GM21723 (cell line): ENCODE measurements around the gene GBP5.
"Not testable (repeated sequence)": the region's sequence is repeated elsewhere in the genome, so short reads cannot be mapped to it uniquely, and the experiment has no call there.

Source experiments
- ATAC-seq: cut with Tn5 transposase; IDR thresholded peaks from one replicate; pipeline ENCODE4 v1.9.1; 2021; ENCODE audit warnings: mild to moderate bottlenecking, moderate library complexity; ENCODE audit not compliant: unreplicated experiment

GBP5 gene

DNA sequence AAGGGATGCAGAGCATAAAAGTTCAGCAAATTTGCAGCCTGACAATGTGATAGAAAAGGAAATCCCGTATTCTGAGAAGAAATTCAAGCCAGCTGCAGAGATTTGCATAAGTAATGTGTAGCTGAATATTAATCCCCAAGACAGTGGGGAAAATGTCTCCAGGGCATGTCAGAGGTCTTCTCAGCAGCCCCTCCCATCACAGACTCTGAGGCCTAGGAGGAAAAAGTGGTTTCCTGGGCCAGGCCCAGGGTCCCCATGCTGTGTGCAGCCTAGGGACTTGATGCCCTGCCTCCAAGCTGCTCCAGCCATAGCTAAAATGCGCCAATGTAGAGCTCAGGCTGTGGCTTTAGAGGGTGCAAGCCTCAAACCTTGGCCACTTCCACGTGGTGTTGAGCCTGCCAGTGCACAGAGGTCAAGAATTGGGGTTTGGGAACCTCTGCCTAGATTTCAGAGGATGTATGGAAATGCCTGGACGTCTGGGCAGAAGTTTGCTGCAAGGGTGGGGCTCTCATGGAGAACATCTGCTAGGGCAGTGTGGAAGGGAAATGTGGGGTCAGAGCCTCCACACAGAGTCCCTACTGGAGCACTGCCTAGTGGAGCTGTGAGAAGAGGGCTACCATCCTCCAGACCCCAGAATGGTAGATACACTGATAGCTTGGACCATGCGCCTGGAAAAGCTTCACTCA lies 11.6 kb upstream of the GBP5 start:
- not testable (repeated sequence) for ATAC-seq

DNA sequence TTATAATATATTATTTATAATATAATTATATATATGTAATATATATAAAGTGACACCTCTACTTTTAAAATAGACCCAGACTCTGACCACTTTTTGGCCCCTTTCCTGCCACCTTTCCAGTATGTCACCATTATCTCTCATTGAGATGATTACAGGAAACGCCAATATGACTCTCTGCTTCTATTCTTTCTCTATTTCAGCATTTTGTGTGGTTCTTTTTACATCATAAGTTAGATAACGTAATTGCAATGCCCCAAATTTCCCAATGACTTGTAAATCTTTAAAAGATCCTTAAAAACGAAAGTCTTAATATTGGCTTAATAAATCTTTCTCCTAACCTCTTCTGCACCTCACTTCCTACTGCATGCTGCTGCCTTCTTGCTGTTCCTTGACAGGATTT lies 8.1 kb upstream of the GBP5 start:
- ATAC-seq: no peak

DNA sequence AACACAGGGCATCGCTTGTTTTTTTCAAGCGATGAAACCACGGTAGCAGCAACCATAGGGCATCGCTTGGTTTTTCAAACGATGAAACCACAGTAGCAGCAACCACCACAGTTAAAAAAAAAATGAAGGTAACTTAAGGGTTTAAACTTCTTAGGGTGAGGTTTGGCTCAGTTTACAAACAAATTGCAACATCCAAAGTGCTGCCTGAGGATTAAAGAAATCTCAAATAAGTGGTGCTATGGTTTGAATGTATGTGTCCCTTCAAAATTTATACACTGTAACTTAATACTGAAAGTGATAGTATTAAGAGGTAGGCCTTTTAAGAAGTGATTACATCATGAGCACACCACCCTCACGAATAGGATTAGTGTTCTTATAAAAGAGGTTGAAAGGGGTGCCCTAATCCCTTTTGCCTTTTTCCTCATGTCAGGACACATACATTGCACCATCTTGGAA lies 6.4 kb upstream of the GBP5 start:
- ATAC-seq: no peak

DNA sequence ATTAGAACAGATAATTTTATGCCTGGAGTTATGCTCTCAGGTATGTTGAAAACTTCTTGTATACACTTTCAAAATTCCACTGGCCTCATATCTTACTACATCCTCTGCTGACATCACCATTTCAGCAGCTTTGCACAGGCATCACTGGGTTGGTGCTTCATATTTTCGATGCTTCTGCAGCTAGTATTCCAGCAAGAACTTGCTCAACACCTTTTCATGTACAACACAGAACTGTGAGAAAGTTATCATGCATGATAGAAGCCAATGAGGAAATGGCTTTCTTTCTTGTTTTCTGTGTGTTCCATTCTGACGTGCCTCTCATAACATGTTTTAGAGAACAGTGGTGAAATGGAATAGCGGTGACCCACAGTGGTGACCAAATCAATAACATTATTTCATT lies 5.1 kb upstream of the GBP5 start:
- ATAC-seq: no peak

DNA sequence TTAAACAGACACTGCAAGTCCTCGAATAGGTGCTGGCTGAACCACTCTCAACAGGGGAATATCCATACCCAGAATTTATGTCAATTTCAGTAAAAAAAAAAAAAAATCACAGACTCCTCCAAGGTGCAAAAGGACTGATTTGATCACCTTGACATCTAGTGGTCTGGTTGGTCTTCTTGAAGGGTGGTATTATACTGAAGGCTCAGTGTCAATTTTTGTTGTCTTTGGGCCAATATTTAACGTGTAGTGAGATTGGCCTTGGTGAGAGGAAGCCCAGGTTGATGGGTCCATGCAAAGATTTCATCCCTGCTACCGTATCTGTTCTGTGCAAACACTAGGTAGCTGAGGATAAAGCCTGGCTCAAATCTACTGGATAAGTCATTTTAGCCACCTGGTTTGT lies 4.0 kb upstream of the GBP5 start:
- ATAC-seq: no peak

- no peak for ATAC-seq
Measured at GRCh38 chr1:89274411-89274857, 1.8 kb upstream of the GBP5 start.

GRCh38 chr1:89273324-89273778 lies 691 bp upstream of the GBP5 start:
- no peak for ATAC-seq

DNA sequence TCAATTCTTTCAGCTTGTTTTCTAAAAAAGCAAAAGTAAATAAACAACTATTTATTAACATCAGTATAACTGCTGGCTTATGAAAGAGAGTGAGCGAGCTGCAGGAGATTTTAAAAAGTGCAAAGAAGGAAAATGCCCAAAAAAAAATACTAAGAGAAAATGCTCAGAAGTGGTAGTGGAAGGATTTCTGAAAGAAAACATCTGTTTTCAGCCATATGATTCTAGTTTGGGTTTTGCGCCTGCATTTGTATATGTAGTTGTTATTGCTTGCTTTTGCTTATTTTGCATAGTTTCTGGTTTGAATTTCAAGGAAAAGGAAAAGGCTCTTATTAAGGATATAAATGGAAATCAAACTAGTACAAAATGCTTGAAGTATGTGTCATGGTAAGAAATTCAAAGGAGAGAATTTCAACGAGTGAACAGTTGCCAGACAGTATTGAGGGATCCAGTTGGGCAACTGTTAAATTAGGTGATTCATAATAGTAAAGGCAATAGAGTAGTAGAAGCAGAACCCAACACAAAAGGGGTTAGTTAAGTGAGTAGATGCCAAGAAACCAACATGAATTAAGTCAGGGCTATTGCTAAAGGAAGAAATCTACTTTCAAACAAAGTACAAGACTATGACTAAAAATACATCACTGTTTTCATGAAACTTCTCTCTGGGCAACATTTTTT lies 1.2 kb downstream of the GBP5 start:
- ATAC-seq: peak; percentile 24

GRCh38 chr1:89270423-89270822 lies 2.2 kb downstream of the GBP5 start:
- no peak for ATAC-seq

- ATAC-seq: no peak
Measured at GRCh38 chr1:89269277-89269676, 3.4 kb downstream of the GBP5 start.

DNA sequence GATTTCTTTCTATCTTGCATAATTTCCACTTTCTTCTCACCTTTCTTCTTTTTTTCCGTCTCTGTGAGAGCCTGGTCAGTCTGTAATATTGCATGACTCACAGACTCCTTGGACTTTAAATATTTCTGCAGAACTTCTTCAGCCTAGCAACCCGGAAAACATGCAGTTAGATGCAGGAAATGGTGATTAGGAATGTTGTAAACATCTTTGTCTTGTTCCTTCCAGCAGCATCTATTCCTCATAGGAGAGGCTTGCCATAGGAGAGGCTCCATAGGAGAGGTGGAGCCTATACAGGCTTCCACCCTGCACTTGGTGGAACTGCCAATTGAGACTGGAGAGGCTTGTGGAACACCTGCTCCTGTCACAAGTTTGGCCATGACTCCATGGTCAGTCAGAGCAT lies 10.0 kb downstream of the GBP5 start:
- no peak for ATAC-seq

GRCh38 chr1:89261926-89262515 lies 10.6 kb downstream of the GBP5 start:
- no peak for ATAC-seq

DNA sequence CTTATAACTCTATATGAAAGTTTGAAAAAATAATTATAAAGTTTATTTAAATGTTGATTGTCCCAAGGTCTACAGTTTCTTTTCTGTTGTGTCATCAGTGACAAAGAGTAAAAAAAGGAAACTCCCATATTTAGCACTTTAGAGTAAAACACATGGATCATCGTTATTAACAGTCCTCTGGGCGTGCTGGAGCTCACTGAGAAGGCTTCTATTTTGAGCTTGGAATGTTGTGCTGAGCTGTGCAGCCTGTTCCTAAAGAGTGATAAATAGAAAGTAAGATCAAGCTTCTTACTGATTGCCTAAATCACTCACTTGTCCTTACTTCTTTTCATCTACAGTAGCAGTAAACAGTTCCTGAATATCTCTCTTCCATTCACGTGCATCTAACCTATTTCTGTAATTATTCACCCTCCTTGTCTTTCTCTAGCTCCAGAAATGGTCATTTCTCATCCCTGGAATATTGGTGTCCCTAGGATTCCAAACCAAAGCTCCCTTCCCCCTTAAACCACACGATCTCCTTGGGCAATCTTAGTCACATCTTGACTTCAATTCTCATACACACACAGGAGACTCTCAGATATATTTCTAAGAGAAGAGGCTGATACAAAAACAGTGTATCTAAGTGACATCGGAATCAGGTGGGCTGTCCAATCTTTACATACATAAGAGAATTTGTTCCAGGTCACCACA lies 11.9 kb downstream of the GBP5 start:
- no peak for ATAC-seq

GRCh38 chr1:89260042-89260441 lies 12.6 kb downstream of the GBP5 start:
- no peak for ATAC-seq

DNA sequence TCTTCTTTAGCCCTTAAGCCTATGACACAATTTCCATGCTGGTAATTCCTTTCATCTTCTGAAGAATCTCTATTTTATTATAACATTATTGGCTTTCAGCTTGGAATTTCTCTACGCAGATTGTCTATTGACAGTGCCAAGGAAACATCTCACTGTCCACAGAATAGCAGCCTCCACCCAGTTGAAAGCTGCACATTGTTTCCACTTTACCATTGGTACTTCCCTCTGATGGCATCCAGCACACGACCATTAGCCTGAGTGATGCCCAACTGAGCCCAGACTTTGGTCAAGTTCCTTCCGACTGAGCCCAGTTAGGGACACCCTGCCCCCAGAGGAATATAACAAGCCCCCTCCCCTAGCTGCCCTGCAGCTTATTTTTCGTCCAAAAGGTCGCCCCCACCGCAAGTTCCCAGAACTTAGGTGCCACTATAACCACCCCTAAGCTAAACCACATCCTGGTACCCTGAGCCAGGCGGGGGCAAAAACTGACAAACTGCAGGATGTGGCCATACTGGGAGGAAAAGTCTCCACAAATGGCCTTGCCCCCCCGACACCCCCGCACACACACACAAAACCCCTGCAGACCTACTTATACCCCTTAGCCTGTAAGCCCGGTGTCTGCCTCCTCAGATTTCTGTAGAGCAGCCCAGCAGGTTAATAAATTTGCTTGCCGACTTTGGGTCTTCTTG lies 13.2 kb downstream of the GBP5 start:
- ATAC-seq: no peak

DNA sequence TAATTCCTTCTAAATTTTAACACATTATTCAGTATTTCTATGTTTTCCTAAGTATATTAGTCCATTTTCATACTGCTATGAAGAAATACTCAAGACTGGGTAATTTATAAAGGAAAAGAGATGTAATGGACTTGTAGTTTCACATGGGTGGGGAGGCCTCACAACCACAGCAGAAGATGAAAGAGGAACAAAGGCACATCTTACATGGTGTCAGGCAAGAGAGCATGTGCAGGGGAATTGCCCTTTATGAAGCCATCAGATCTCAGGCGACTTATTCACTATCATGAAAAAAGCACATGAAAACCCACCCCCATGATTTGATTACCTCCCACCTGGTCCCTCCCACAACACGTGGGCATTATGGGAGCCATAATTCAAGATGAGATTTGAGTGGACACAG lies 15.6 kb downstream of the GBP5 start:
- no peak for ATAC-seq

DNA sequence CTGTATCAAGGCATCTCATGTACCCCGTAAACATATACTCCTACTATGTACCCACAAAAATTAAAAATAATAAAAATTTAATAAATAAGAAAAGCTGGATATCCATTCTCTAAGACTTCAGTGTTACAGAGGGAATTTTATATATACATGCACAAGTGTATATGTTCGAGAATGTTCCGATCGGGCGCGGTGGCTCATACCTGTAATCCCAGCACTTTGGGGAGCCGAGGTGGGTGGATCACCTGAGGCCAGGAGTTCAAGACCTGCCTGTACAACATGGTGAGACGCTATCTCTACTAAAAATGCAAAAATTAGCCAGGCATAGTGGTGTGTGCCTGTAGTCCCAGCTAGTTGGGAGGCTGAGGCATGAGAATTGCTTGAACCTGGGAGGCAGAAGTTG lies 17.1 kb downstream of the GBP5 start:
- ATAC-seq: not testable (repeated sequence)

GRCh38 chr1:89254658-89255287 lies 17.9 kb downstream of the GBP5 start:
- ATAC-seq: no peak

GRCh38 chr1:89243046-89243445 lies 29.6 kb downstream of the GBP5 start:
- no peak for ATAC-seq
